NK-92 treated with Interleukin-12 subunit alpha and Interleukin-12 subunit beta, amount 100 ng/mL, for 24 hours (cell line): Measurements from ENCODE around the gene CLEC9A.

Experiments used
- DNase-seq: peaks from one replicate; lab custom pipeline; 2025; lab: John Stamatoyannopoulos, UW

Gene CLEC9A

GRCh38 chr12:10067942-10068341 lies 37.5 kb downstream of the CLEC9A start:
- no peak for DNase-seq

DNA sequence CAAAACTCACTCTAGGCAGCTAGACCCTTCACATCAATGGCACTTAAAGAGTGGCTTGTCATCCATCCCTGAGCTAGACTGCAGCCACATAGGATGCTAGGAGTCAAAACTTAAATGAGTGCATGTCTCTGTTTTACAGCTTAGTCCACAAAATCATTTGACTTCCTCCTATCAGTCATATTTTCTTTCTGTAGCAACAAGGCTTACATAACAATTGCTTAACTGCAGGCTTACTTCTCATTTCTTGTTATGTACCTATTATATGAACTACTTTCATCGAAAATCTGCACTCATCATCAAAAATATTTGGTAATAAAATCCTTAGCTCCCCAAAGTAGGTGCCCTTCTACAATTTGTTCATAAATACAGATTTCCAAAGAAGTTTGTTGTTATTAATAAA lies 38.2 kb downstream of the CLEC9A start:
- no peak for DNase-seq

- no peak for DNase-seq
These were observed 38.6 kb downstream of the CLEC9A start for GRCh38 chr12:10069099-10069498.

GRCh38 chr12:10069976-10070375 lies 39.5 kb downstream of the CLEC9A start:
- DNase-seq, result no peak

- no peak for DNase-seq
These were observed 39.9 kb downstream of the CLEC9A start for GRCh38 chr12:10070380-10070779.

GRCh38 chr12:10072131-10072530 lies 41.6 kb downstream of the CLEC9A start:
- DNase-seq, result no peak

- DNase-seq, result no peak
These were observed 42.8 kb downstream of the CLEC9A start for GRCh38 chr12:10073261-10073660.

GRCh38 chr12:10075451-10075850 lies 45.0 kb downstream of the CLEC9A start:
- no peak for DNase-seq

DNA sequence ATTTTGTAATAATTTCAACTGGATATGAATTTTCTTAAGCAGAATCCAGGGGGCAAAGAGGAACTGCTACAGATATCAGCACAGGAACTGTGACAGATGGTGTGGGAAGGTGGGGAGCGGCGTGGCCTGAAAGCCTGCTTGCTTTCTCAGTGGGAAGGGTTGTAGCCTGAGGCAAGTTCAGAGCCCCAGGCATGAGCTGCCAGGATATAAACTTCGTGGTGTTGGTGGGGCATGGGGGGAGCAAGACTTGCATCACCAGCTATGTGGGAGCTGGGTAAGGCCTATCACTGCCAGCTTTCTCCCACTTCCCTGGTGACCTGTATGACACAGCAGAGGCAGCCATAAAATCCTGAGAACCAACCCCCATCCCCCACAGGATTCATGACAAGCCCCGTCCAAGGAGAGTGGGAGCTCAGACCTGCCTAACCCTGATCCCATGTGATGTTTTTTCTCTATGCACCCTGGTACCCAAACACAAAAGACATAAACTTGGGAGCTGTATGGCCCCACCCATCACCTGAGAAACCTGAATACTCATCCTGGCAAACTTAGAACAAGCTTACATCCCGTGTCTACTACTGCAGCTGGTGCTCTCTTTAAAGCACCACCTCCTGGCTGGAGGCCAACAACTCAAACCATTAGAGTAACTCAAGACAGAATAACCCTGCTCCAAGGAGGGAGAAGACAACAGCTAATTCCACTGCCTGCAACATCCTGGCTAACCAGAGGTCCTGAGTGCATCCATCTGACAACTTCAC lies 51.8 kb downstream of the CLEC9A start:
- DNase-seq, result no peak

- DNase-seq, result no peak
These were observed 54.3 kb downstream of the CLEC9A start for GRCh38 chr12:10084733-10085132.

DNA sequence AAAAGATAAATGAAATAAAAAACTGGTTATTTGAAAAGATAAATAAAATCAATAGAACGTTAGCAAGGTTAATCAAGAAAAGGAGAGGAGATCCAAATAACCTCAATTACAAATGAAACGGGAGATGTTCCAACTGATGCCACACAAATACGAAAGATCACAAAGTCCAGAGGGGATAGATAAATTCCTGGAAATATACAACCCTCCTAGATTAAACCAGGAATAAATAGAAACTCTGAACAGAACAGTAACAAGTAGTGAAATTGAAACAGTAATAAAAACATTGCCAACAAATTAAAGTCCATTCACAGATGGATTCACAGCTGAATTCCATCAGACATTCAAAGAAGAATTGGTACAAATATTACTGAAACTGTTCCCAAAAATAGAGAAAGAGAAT lies 55.9 kb downstream of the CLEC9A start:
- DNase-seq, result no peak

GRCh38 chr12:10088031-10088430 lies 57.5 kb downstream of the CLEC9A start:
- DNase-seq, result no peak

DNA sequence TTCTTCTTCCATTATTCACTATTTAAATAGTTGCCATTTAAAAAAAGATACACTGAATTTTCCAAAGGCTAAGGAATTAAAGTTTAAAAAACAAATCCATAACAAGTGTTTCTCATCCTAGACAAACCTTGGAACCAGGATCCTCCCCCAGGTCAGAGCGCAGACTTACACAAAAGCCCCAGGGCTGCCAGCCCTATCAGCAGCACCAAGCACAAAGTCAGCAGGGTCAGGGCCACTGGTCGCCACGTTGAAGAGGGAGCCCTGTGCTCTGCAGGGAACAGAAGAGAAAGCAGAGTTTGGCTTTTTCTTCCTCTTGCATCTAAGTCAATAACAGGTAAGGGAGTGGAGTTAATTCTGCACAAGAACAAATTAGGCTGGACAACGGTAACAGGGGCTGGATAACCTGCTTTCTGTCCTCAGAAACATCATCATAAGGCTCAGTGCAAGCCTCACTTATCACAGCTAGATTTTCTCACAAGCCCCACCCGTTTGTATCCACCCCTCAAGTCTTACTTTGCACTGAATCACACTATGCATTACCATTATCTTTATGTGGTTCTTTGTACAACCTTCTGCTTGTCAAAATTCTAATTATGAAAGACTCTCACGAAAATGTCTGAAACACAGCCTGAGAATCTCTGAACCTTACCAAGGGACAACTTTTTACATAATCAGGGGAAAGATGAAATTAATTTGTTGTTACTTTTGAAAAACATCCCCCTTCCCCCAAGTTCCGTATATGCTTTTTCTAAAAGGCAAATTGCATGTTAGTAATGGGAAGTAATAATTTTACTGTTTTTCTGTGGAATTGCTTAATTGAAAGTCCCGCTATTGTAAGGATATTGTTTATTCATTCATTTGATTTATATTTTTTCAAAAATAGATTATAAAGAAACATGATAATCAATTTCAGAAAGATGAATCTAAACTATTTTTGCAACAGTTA lies 58.7 kb downstream of the CLEC9A start:
- DNase-seq, result no peak

- DNase-seq, result no peak
These were observed 64.3 kb downstream of the CLEC9A start for GRCh38 chr12:10094646-10095395.

GRCh38 chr12:10095971-10096370 lies 65.5 kb downstream of the CLEC9A start:
- DNase-seq, result no peak

DNA sequence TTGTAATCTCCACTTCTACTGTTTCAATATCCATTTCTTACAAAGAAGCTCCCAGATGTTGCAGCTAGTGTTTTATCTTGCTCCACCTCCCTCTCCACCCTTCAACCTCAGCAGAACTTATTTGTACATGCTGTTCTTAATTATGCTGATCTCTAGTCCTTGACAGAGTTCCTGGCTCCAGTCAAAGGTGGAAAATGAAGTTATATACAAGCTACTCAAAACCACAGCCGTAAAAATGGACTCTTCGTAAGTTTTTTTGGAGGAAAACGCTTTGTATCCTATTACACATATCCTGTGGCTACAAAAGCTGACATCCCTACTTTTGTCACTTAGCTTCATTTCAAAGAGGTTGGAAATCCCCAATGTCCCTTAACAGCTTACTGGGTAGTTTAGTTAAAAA lies 67.0 kb downstream of the CLEC9A start:
- DNase-seq, result no peak

GRCh38 chr12:10098791-10099190 lies 68.3 kb downstream of the CLEC9A start, which contains the start of gene CLEC1A:
Gene CLEC1A, minus strand, starts transcription at chr12:10098985. Its CDS starts 63 bp downstream, at chr12:10098922.
- no peak for DNase-seq

DNA sequence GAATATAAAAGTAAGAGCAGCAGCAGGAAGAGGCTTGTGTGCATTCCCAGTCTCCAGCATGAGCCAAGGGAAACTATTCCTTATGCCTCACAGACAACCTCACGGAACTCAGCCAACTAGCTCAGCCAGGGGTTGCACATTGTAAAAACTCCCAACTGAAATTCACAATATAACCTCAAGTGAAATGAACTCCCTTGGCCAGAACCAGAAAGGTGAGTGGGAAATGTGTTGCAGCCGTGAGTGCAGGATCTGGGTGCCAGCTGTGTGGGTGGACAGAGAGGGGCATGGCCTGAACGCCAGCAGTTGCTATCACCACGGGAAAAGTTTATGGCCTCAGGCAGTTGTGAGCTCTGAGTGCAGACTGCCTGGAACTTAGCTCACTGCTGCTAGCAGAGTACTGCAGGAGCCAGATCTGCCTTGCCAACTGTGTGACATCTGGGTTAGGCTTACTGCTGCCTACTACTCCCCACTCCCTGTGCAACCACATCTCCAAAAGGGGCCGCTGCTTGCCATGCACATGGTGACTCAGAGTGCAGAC lies 70.6 kb downstream of the CLEC9A start:
- DNase-seq, result no peak

GRCh38 chr12:10101648-10102220 lies 71.3 kb downstream of the CLEC9A start:
- DNase-seq, result no peak

DNA sequence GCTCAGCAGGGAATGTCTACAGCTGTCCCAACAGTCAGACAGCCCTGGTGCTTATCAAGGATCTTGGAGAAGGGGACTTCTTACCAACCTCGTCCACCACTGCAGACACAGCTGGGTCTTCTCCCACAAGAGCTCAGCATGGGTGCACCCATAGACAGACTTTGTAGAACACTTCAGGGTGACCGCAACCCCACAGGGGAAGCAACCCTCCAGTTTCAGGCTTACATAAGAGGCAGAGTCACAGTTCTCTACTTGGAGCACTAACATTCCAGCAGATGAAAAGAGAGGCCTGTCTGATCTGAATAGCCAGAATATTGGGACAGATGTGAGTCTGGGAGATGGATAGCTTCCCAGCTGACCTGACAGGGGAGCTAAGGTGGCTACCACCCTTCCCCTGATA lies 71.8 kb downstream of the CLEC9A start:
- no peak for DNase-seq

DNA sequence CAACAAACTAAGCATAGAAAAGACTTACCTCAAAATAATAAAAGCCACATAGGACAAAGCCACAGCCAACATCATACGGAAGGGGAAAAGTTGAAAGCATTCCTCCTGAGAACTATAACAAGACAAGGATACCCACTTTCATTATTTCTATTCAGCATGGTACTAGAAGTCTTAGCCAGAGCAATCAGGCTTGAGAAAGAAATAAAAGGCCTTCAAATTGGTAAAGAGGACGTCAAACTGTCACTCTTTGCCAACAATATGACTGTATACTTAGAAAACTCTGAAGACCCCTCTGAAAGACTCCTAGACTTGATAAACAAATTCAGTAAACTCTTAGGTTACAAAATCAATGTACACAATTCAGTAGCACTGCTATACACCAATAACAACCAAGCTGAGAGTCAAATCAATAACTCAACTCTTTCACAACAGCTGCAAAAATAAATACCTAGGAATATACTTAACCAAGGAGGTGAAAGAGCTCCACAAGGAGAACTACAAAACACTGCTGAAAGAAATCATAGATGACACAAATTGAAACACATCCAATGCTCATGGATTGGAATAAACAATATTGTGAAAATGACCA lies 79.9 kb downstream of the CLEC9A start:
- no peak for DNase-seq
